Putamen (tissue), 1 donor: ENCODE data around the gene PARD6A.
"Not testable (repeated sequence)": the region's sequence is repeated elsewhere in the genome, so short reads cannot be mapped to it uniquely, and the experiment has no call there.

ENCODE experiments used
- DNase-seq: peaks from one replicate; pipeline ENCODE4 v3.0.0-alpha.2; 2016; ENCODE audit warnings: low spot score

The PARD6A gene

GRCh38 chr16:67693517-67694285 is 32.9 kb downstream of the PARD6A start:
- DNase-seq = not testable (repeated sequence)

- DNase-seq = no peak
Observed at GRCh38 chr16:67694611-67695010, 33.9 kb downstream of the PARD6A start.

GRCh38 chr16:67697422-67698185 is 36.8 kb downstream of the PARD6A start:
- no peak for DNase-seq

DNA sequence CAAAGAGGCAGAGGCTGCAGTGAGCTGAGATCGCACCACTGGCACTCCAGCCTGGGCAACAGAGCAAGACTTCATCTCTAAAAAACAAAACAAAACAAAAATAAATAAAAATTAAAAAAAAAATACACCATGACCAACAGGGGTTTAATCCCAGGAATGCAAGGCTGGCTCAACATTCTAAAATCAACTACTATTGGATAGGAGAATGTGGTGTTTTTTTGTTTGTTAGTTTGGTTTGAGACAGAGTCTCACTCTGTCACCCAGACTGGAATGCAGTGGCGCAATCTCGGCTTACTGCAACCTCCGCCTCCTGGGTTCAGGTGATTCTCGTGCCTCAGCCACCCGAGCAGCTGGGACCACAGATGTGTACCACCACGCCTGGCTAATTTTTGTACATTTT is 38.5 kb downstream of the PARD6A start:
- DNase-seq = no peak

- no peak for DNase-seq
Observed at GRCh38 chr16:67701420-67701819, 40.7 kb downstream of the PARD6A start.

GRCh38 chr16:67702130-67702529 is 41.4 kb downstream of the PARD6A start:
- DNase-seq = no peak

DNA sequence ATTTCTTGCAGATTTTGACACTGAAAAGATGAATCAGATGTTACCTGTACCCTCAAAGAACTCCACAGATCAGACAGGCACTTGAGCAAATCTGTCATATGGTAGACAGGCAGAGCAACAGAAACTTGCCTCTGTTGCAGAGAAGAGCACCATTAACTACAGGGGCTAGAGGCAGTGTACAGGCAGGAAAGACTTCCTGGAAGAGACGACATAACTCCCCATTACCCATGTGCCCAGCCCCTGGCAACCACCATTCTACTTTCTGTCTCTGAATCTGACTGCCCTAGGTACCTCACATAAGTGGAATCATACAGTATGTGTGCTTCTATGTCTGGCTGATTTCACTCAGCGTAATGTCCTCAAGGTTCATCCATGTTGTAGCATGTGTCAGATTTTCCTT is 42.9 kb downstream of the PARD6A start:
- no peak for DNase-seq

GRCh38 chr16:67704110-67704509 is 43.4 kb downstream of the PARD6A start:
- no peak for DNase-seq

GRCh38 chr16:67707210-67707609 is 46.5 kb downstream of the PARD6A start:
- no peak for DNase-seq

GRCh38 chr16:67707790-67708189 is 47.0 kb downstream of the PARD6A start:
- DNase-seq = peak; percentile 13

DNA sequence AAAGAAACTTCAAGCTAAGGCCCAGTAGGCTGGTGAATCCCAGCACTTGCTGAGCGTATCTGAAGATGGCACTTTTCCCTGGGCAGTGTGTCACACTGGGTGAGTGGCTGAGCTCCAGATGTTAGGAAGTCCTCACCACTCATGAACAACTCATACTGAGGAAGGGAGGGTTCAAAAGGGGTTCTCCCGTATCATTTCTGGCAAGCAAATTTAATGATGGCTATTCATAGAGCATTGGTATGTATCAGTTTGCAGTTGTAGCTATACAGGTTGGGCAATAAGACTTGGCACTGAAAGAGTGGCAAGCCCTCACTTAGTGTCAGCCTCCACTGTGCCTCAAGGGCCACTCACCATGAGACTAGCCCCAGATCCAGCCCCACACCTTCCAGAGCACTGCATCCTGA is 47.6 kb downstream of the PARD6A start:
- no peak for DNase-seq

- DNase-seq = no peak
Observed at GRCh38 chr16:67709050-67709449, 48.3 kb downstream of the PARD6A start.

GRCh38 chr16:67710607-67711006 is 49.8 kb downstream of the PARD6A start:
- no peak for DNase-seq
